Prostate gland (tissue), 2 donors: ENCODE results near the gene ZMYM3.

ENCODE experiments used
- POLR2A ChIP-seq: fragments of 450-650 bp; IDR thresholded peaks from one replicate; pipeline ENCODE4 v1.6.1; 2016; ENCODE audit warnings: antibody characterized with exemption, mild to moderate bottlenecking
- TF ChIP-seq, protein P1 (sequence below), 4 experiments: fragments of 200-600 bp in 2 of 4; fragments of 450-650 bp in 2 of 4; sonication (generic) in 2 of 4; IDR thresholded peaks; 1 replicate in 3 of 4; 2 replicates in 1 of 4; pipeline ENCODE4 v1.5.1; 2016 to 2019; ENCODE audit warnings: antibody characterized with exemption in 4 of 4, mild to moderate bottlenecking in 2 of 4, moderate library complexity in 2 of 4

DNA sequence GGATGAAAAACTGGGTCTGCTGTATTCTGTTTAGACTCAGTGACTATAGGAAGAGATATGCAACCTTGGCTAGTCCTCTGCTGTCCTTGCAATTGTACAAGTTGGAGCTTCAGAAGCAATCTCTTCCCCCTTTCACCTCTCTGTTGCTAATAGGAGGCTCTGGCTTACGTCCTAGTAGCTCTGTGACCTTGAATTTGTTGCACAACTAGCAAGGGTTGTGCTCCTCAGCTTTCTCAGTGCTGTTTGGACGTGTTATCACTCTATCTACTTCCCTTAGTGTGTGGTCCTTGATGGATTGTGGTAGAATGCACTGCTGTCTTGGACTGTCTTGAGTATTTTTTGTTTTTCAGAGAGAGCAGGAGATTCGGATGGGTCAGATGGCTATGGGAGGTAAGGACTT is 44.2 kb upstream of the ZMYM3 start:
- TF ChIP-seq, protein P1, sequence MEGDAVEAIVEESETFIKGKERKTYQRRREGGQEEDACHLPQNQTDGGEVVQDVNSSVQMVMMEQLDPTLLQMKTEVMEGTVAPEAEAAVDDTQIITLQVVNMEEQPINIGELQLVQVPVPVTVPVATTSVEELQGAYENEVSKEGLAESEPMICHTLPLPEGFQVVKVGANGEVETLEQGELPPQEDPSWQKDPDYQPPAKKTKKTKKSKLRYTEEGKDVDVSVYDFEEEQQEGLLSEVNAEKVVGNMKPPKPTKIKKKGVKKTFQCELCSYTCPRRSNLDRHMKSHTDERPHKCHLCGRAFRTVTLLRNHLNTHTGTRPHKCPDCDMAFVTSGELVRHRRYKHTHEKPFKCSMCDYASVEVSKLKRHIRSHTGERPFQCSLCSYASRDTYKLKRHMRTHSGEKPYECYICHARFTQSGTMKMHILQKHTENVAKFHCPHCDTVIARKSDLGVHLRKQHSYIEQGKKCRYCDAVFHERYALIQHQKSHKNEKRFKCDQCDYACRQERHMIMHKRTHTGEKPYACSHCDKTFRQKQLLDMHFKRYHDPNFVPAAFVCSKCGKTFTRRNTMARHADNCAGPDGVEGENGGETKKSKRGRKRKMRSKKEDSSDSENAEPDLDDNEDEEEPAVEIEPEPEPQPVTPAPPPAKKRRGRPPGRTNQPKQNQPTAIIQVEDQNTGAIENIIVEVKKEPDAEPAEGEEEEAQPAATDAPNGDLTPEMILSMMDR (IDR thresholded peaks at IDR 0.05): no peak
- no peak for TF ChIP-seq POLR2A
